ENCODE results near the gene EPHA7.

Gene EPHA7

GRCh38 chr6:93350774-93351173 lies 68.6 kb downstream of the EPHA7 start:
- TF ChIP-seq CTCF (conservative IDR thresholded peaks at IDR 0.05; ENCODE audit: low read depth, low read length) = no peak
- DNase-seq (ENCODE audit: low read depth) = no peak

GRCh38 chr6:93344333-93344835 lies 75.0 kb downstream of the EPHA7 start:
- TF ChIP-seq CTCF (conservative IDR thresholded peaks at IDR 0.05; ENCODE audit: low read depth, low read length) = no peak
- H3K4me3 ChIP-seq (ENCODE audit: low read depth, low read length) = no peak overlapping the region
- no peak for DNase-seq (ENCODE audit: low read depth)

More at GRCh38 chr6:93350774-93351173, 68.6 kb downstream of the EPHA7 start:
- no peak overlapping the region for H3K4me3 ChIP-seq (ENCODE audit: low read depth, low read length)

- H3K4me3 ChIP-seq (ENCODE audit: low read depth, low read length) = no peak overlapping the region
- no peak for TF ChIP-seq CTCF (conservative IDR thresholded peaks at IDR 0.05; ENCODE audit: low read depth, low read length)
- no peak for DNase-seq (ENCODE audit: low read depth)
Measured at GRCh38 chr6:93343476-93343875, 75.9 kb downstream of the EPHA7 start.

- DNase-seq (ENCODE audit: low read depth) = no peak
- H3K4me3 ChIP-seq (ENCODE audit: low read depth, low read length) = no peak overlapping the region
- no peak for TF ChIP-seq CTCF (conservative IDR thresholded peaks at IDR 0.05; ENCODE audit: low read depth, low read length)
Measured at GRCh38 chr6:93341900-93342613, 77.3 kb downstream of the EPHA7 start.

- TF ChIP-seq CTCF (conservative IDR thresholded peaks at IDR 0.05; ENCODE audit: low read depth, low read length) = no peak
- H3K4me3 ChIP-seq (ENCODE audit: low read depth, low read length) = no peak overlapping the region
- no peak for DNase-seq (ENCODE audit: low read depth)
Measured at GRCh38 chr6:93337772-93338394, 81.5 kb downstream of the EPHA7 start.

GRCh38 chr6:93337014-93337413 lies 82.3 kb downstream of the EPHA7 start:
- DNase-seq (ENCODE audit: low read depth) = no peak
- H3K4me3 ChIP-seq (ENCODE audit: low read depth, low read length) = no peak overlapping the region
- TF ChIP-seq CTCF (conservative IDR thresholded peaks at IDR 0.05; ENCODE audit: low read depth, low read length) = no peak

Measured in choroid plexus epithelial cell (primary cell).